ENCODE data around the gene DHTKD1.

DNA sequence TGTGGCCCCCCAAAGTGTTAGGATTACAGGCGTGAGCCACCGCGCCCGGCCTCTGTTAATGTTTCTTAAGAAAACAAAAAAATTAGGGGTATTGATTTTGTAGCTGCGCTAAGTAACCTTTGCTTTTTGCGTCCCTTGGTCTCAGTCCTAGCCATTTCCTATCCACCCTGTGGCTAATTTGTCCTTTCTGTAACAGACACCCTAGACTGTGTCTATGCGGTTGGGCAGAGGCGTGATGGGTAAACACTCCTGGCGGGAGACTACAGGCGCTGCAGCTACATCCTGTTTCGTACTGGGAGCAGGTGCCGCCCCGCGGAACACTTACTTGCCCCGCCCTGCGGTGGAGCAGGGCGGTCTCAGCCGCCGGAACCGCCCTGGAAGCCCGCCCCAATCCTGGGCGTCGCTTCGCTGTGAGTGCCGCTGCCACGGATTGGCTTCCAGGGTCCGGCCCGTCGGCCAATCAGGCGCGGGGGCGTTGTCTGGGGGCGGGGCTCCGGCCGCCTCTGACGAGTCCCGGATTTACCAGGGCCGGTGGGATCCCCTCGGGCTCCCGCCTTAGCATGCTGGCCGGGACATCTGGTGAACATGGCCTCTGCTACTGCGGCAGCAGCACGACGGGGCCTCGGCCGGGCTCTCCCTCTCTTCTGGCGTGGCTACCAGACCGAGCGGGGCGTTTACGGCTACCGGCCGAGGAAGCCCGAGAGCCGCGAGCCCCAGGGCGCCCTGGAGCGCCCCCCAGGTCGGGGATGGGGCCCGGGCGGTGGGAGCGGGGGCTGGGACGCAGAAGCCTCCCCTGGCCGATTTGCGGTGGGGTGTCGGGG lies at the start of gene DHTKD1:
- 0 out of 2 replicates have a peak, but pooled peaks have one; percentile 36 for TF ChIP-seq BCL11B (tag by site-specific recombination; IDR thresholded peaks at IDR 0.05; ENCODE audit: low read depth)
- TF ChIP-seq, protein P1, sequence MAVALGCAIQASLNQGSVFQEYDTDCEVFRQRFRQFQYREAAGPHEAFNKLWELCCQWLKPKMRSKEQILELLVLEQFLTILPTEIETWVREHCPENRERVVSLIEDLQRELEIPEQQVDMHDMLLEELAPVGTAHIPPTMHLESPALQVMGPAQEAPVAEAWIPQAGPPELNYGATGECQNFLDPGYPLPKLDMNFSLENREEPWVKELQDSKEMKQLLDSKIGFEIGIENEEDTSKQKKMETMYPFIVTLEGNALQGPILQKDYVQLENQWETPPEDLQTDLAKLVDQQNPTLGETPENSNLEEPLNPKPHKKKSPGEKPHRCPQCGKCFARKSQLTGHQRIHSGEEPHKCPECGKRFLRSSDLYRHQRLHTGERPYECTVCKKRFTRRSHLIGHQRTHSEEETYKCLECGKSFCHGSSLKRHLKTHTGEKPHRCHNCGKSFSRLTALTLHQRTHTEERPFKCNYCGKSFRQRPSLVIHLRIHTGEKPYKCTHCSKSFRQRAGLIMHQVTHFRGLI (tag by site-specific recombination; IDR thresholded peaks at IDR 0.05), result peak; percentile 88
- TF ChIP-seq, protein P2, sequence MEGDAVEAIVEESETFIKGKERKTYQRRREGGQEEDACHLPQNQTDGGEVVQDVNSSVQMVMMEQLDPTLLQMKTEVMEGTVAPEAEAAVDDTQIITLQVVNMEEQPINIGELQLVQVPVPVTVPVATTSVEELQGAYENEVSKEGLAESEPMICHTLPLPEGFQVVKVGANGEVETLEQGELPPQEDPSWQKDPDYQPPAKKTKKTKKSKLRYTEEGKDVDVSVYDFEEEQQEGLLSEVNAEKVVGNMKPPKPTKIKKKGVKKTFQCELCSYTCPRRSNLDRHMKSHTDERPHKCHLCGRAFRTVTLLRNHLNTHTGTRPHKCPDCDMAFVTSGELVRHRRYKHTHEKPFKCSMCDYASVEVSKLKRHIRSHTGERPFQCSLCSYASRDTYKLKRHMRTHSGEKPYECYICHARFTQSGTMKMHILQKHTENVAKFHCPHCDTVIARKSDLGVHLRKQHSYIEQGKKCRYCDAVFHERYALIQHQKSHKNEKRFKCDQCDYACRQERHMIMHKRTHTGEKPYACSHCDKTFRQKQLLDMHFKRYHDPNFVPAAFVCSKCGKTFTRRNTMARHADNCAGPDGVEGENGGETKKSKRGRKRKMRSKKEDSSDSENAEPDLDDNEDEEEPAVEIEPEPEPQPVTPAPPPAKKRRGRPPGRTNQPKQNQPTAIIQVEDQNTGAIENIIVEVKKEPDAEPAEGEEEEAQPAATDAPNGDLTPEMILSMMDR (tag by site-specific recombination; IDR thresholded peaks at IDR 0.05), result peak; percentile 30; the same call in 1 of the 2 replicates
- TF ChIP-seq BCL11A (tag by site-specific recombination; IDR thresholded peaks at IDR 0.05; ENCODE audit: low read depth), result 0 out of 2 replicates have a peak, but pooled peaks have one; percentile 34
- TF ChIP-seq HOXA7 (CRISPR knock-in tag; IDR thresholded peaks at IDR 0.05; ENCODE audit: borderline replicate concordance), result no peak
- TF ChIP-seq, protein P3, sequence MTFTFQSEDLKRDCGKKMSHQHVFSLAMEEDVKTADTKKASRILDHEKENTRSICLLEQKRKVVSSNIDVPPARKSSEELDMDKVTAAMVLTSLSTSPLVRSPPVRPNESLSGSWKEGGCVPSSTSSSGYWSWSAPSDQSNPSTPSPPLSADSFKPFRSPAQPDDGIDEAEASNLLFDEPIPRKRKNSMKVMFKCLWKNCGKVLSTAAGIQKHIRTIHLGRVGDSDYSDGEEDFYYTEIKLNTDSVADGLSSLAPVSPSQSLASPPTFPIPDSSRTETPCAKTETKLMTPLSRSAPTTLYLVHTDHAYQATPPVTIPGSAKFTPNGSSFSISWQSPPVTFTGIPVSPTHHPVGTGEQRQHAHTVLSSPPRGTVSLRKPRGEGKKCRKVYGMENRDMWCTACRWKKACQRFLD (tag by site-specific recombination; IDR thresholded peaks at IDR 0.05), result no peak
